ENCODE measurements around the gene SNTB2.
A peak's percentile ranks its signal among the peaks of the same experiment; 100 is the strongest.

The SNTB2 gene

DNA sequence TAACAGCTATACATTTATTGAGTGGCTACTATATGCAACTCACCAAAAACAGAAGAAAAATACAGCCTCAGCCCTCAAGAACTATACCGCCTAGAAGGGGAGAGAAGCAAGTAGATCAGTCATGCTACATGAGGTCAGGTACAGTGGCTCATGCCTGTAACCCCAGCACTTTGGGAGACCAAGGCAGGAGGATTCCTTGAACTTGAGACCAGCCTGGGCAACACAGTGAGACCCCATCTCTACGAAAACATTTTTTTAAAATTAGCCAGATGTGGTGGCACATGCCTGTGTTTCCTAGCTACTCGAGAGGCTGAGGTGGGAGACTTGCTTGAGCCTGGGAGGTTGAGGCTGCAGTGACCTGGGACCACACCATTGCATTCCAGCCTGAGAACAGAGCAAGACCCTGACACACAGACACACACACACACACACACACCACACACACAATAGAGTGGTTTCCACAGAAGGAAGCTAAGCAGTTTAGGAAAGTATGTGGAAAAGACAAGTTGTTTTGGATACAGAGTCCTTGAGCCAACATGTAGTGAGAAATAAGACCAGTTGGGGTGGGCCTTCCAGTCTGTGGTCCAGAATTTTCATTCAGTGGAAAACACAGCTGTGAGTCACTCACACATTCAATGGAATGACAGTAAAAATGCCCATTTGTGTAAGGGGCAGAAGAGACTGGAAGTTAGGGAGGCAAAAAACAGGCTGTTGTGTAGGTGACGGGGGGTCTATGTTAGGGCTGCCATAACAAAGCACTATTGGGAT, 10.7 kb upstream of the SNTB2 start:
- no peaks in the 10 kb centered on the region for H3K27me3 ChIP-seq
- no peaks in the 10 kb centered on the region for H3K9me3 ChIP-seq
- H3K36me3 ChIP-seq, result peaks cover 12% of the 10 kb centered on the region
- DNase-seq, result no peak
- H3K4me1 ChIP-seq, result peaks cover 7% of the 10 kb centered on the region
- TF ChIP-seq, protein P1, sequence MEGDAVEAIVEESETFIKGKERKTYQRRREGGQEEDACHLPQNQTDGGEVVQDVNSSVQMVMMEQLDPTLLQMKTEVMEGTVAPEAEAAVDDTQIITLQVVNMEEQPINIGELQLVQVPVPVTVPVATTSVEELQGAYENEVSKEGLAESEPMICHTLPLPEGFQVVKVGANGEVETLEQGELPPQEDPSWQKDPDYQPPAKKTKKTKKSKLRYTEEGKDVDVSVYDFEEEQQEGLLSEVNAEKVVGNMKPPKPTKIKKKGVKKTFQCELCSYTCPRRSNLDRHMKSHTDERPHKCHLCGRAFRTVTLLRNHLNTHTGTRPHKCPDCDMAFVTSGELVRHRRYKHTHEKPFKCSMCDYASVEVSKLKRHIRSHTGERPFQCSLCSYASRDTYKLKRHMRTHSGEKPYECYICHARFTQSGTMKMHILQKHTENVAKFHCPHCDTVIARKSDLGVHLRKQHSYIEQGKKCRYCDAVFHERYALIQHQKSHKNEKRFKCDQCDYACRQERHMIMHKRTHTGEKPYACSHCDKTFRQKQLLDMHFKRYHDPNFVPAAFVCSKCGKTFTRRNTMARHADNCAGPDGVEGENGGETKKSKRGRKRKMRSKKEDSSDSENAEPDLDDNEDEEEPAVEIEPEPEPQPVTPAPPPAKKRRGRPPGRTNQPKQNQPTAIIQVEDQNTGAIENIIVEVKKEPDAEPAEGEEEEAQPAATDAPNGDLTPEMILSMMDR (IDR thresholded peaks at IDR 0.05; ENCODE audit: low read depth, low read length), result no peak
- H3K4me3 ChIP-seq (ENCODE audit: low read depth, low read length), result no peak overlapping the region

DNA sequence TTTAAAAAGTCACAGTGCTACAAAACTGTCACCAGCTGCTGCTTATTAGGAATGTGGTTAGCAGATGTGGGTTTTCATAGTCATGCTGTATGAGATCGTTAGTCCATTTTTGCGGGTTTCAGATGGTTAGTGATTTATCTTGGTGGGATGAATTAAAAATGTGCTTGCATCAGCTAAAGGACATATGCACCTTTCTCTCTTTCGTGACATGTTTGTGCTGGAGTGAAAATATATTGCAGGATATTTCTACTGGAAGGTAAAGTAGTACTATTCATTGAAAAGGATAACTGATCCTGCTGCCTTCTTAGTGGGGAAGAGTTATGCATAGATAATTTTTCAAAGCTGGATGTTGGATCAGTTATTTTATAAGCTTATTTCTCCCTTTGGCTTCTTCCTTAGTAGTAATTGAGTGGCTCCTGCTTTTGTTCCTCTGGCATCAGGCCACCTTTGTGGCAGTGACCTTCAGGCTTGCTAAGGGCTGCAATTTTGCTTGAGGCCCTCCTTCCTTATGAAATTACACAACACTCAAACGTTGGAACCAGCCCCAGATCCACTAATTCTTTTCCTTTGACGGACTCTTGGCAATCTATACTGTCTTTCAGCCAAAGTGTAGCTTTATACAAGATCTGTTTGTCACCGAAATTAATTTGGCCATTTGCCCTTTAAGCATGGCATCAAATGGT, 7.5 kb upstream of the SNTB2 start:
- TF ChIP-seq, protein P1 (IDR thresholded peaks at IDR 0.05; ENCODE audit: low read depth, low read length), result no peak
- Histone ChIP-seq H3K27me3 (no peaks in the 10 kb centered on the region), H3K4me3 (ENCODE audit: low read depth, low read length) (no peak overlapping the region), H3K9me3 (no peaks in the 10 kb centered on the region), H3K4me1 (peaks cover 10% of the 10 kb centered on the region), H3K36me3 (peaks cover 8% of the 10 kb centered on the region; the same call in 1 of the 2 replicates)
- peak; percentile 58 for DNase-seq

DNA sequence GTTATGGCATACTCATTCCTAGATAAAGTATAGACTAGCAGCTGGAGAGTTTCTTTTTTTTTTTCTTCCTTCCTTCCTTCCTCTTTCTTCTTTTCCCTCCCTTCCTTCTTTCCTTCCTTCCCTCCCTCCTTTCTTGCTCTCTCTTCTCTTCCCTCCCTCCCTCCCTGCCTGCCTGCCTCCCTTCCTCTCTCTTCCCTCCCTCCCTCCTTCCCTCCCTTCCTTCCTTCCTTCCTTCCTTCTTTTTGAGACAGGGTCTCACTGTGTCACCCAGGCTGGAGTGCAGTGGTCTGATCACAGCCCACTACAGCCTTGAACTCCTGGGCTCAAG, 7.0 kb upstream of the SNTB2 start:
- H3K36me3 ChIP-seq, result peaks cover 8% of the 10 kb centered on the region; the same call in 1 of the 2 replicates
- no peak for DNase-seq
- no peak overlapping the region for H3K4me3 ChIP-seq (ENCODE audit: low read depth, low read length)
- peaks cover 10% of the 10 kb centered on the region for H3K4me1 ChIP-seq
- no peaks in the 10 kb centered on the region for H3K9me3 ChIP-seq
- H3K27me3 ChIP-seq, result no peaks in the 10 kb centered on the region
- TF ChIP-seq, protein P1 (IDR thresholded peaks at IDR 0.05; ENCODE audit: low read depth, low read length), result no peak

DNA sequence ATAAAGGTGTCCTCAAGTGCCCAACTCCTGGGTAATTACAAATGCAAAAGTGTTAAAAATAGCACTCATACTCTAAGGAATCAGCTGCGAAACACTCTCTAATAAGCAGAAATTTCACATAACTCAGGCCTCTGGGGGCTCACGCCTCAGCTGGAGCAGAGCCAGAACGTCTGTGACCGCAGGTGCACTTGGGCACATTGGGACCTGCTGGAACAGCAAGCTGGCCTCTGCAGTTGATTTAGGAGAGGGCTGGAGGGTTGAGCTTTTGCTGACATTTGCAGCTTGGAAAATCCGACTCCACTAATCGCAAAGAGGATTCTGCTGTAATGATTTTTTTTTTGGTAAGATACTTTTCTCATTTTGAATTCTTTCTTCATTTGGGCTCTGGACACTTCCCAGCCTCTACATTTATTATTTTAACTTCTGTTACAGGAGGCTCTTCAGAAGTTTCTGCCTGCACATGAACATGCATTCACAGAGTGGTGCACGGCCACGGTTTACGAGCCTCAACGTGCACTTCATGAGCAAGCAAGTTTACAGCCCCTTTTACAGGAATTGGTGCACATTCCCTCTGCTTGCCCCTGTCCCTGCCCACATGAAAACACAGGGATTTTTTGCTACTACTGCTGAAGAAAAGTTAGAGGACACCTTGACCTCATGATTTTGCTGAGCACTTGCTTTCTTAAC, 4.1 kb upstream of the SNTB2 start:
- Histone ChIP-seq H3K36me3 (no peaks in the 10 kb centered on the region), H3K9me3 (no peaks in the 10 kb centered on the region), H3K4me3 (ENCODE audit: low read depth, low read length) (no peak overlapping the region), H3K4me1 (peaks cover 14% of the 10 kb centered on the region), H3K27me3 (no peaks in the 10 kb centered on the region)
- DNase-seq, result peak; percentile 55
- TF ChIP-seq, protein P1 (IDR thresholded peaks at IDR 0.05; ENCODE audit: low read depth, low read length), result no peak

DNA sequence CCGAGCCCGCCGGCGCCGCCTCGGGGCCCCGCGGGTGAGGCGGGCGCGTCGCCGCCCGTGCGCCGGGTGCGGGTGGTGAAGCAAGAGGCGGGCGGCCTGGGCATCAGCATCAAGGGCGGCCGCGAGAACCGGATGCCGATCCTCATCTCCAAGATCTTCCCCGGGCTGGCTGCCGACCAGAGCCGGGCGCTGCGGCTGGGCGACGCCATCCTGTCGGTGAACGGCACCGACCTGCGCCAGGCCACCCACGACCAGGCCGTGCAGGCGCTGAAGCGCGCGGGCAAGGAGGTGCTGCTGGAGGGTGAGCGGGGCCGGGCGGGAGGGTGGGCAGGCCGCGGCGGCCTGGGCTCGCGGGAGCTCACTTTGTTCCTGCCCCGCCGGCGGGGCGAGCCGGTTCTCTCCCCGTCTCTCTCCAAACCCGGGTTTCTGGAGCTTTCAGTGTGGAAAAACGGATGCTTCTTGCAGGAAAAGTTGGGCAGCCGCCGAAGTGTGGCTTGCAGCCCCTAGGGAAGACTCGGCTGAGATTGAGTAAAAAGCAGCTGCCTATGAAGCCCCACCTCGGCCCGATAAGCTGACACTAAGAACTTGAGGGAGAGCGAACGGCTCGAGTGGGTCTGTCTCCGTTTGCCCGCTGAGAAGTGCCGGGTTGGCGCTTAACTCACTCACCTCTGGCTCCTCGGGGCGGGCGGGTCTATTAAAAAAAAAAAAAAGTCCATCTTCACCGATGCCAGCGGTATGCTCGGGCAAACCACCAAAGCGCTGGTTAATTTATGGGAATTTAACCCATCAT, 677 bp downstream of the SNTB2 start:
- H3K4me3 ChIP-seq (ENCODE audit: low read depth, low read length), result peak overlapping the region; percentile 89
- H3K27me3 ChIP-seq, result no peaks in the 10 kb centered on the region
- peak; percentile 71 for DNase-seq
- no peaks in the 10 kb centered on the region for H3K9me3 ChIP-seq
- H3K36me3 ChIP-seq, result no peaks in the 10 kb centered on the region
- H3K4me1 ChIP-seq, result peaks cover 9% of the 10 kb centered on the region
- TF ChIP-seq, protein P1 (IDR thresholded peaks at IDR 0.05; ENCODE audit: low read depth, low read length), result no peak
